ENCODE measurements around the gene OR10J4.
A peak's percentile ranks its signal among the peaks of the same experiment; 100 is the strongest.

Gene OR10J4

DNA sequence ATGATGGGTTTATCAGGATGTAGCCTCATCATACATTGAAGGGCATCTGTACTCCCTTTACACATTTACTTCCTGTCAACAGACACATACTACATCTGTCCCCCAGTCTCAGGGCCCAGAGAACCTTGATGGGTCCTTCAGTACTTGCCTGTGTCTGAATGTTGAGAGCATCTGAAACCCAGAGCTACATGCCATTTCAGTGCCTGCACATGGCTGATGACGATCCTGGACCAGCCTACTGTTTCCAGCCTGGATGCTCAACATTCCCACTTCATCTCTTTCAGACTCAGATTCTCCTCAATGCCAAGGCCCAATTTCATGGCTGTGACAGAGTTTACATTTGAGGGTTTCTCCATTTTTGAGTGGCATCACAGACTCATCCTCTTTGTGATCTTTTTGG lies at the start of gene OR10J4:
Gene OR10J4, plus strand, starts transcription at position 301 of the 400 bp plus-strand sequence.
- Histone ChIP-seq H3K4me1 (ENCODE audit: low read length) (peaks cover 35% of the 10 kb centered on the region), H3K27ac (ENCODE audit: low read length) (no peak within 1 kb of the TSS), H3K79me2 (ENCODE audit: low read length) (no peaks in the 10 kb centered on the region), H3K9me3 (ENCODE audit: insufficient read depth, low read length) (no peaks in the 10 kb centered on the region), H3K36me3 (replicated peaks; ENCODE audit: low read depth, low read length) (no peaks in the 10 kb centered on the region), H3K9ac (ENCODE audit: low read length) (no peak within 1 kb of the TSS), H3K4me2 (ENCODE audit: low read length) (no peak within 1 kb of the TSS), H3K4me3 (ENCODE audit: low read length) (no peak within 1 kb of the TSS), H3K27me3 (ENCODE audit: low read depth, low read length) (no peaks in the 10 kb centered on the region), H4K20me1 (ENCODE audit: insufficient read depth, low read length) (no peaks in the 10 kb centered on the region), H2AFZ (ENCODE audit: low read depth, low read length) (no peak within 1 kb of the TSS)
- no peak for TF ChIP-seq EZH2phosphoT487 (IDR thresholded peaks at IDR 0.05; ENCODE audit: low read depth)
- TF ChIP-seq, protein P1, sequence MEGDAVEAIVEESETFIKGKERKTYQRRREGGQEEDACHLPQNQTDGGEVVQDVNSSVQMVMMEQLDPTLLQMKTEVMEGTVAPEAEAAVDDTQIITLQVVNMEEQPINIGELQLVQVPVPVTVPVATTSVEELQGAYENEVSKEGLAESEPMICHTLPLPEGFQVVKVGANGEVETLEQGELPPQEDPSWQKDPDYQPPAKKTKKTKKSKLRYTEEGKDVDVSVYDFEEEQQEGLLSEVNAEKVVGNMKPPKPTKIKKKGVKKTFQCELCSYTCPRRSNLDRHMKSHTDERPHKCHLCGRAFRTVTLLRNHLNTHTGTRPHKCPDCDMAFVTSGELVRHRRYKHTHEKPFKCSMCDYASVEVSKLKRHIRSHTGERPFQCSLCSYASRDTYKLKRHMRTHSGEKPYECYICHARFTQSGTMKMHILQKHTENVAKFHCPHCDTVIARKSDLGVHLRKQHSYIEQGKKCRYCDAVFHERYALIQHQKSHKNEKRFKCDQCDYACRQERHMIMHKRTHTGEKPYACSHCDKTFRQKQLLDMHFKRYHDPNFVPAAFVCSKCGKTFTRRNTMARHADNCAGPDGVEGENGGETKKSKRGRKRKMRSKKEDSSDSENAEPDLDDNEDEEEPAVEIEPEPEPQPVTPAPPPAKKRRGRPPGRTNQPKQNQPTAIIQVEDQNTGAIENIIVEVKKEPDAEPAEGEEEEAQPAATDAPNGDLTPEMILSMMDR (IDR thresholded peaks at IDR 0.05; ENCODE audit: low read depth, low read length) = no peak

GRCh38 chr1:159406821-159407220 lies 25.2 kb upstream of the OR10J4 start:
- Histone ChIP-seq H3K4me2 (ENCODE audit: low read length) (no peak overlapping the region), H3K27ac (ENCODE audit: low read length) (no peak overlapping the region), H3K4me3 (ENCODE audit: low read length) (no peak overlapping the region), H3K9me3 (ENCODE audit: insufficient read depth, low read length) (no peaks in the 10 kb centered on the region), H3K36me3 (replicated peaks; ENCODE audit: low read depth, low read length) (no peaks in the 10 kb centered on the region), H3K4me1 (ENCODE audit: low read length) (no peaks in the 10 kb centered on the region), H3K9ac (ENCODE audit: low read length) (no peak overlapping the region), H4K20me1 (ENCODE audit: insufficient read depth, low read length) (no peaks in the 10 kb centered on the region), H2AFZ (ENCODE audit: low read depth, low read length) (no peak overlapping the region), H3K27me3 (ENCODE audit: low read depth, low read length) (no peaks in the 10 kb centered on the region), H3K79me2 (ENCODE audit: low read length) (no peaks in the 10 kb centered on the region)
- TF ChIP-seq, protein P1 (IDR thresholded peaks at IDR 0.05; ENCODE audit: low read depth, low read length) = no peak
- TF ChIP-seq EZH2phosphoT487 (IDR thresholded peaks at IDR 0.05; ENCODE audit: low read depth) = no peak

DNA sequence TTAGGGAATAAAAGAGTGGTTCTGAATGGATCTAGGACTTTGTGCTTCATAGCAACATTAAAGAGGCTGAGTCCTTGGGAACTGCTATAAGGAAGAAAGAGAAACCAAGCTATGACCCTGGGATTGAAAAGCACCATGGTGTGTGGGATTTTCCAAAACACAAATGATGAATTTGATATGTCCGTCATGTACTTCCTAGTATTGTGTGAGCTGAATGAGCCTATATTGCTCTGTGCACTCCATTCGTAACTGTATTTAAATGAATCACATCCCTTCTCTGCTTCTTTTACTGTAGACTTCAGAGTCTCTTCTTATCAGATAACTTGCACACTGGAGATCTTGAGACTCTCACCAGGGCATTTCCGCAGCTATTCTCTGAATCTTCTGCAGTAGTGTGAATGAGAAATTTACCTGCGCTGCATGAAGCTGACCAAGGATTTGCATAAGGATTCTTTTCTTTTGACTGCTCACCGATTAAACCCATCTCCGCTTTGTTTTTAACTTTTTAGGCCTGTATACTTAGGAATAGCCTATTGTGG lies 23.1 kb upstream of the OR10J4 start:
- H3K9me3 ChIP-seq (ENCODE audit: insufficient read depth, low read length) = no peaks in the 10 kb centered on the region
- no peaks in the 10 kb centered on the region for H3K79me2 ChIP-seq (ENCODE audit: low read length)
- no peaks in the 10 kb centered on the region for H4K20me1 ChIP-seq (ENCODE audit: insufficient read depth, low read length)
- TF ChIP-seq, protein P1 (IDR thresholded peaks at IDR 0.05; ENCODE audit: low read depth, low read length) = no peak
- no peak for TF ChIP-seq EZH2phosphoT487 (IDR thresholded peaks at IDR 0.05; ENCODE audit: low read depth)
- no peak overlapping the region for H3K27ac ChIP-seq (ENCODE audit: low read length)
- H3K4me2 ChIP-seq (ENCODE audit: low read length) = no peak overlapping the region
- no peaks in the 10 kb centered on the region for H3K27me3 ChIP-seq (ENCODE audit: low read depth, low read length)
- H3K9ac ChIP-seq (ENCODE audit: low read length) = no peak overlapping the region
- no peak overlapping the region for H3K4me3 ChIP-seq (ENCODE audit: low read length)
- no peaks in the 10 kb centered on the region for H3K4me1 ChIP-seq (ENCODE audit: low read length)
- no peaks in the 10 kb centered on the region for H3K36me3 ChIP-seq (replicated peaks; ENCODE audit: low read depth, low read length)
- H2AFZ ChIP-seq (ENCODE audit: low read depth, low read length) = no peak overlapping the region

- no peak overlapping the region for H2AFZ ChIP-seq (ENCODE audit: low read depth, low read length)
- no peak overlapping the region for H3K4me3 ChIP-seq (ENCODE audit: low read length)
- peaks cover 8% of the 10 kb centered on the region for H3K36me3 ChIP-seq (replicated peaks; ENCODE audit: low read depth, low read length)
- peaks cover 12% of the 10 kb centered on the region; the same call in 1 of the 2 replicates for H3K9me3 ChIP-seq (ENCODE audit: insufficient read depth, low read length)
- H3K27ac ChIP-seq (ENCODE audit: low read length) = no peak overlapping the region
- H3K4me2 ChIP-seq (ENCODE audit: low read length) = no peak overlapping the region
- H3K4me1 ChIP-seq (ENCODE audit: low read length) = no peaks in the 10 kb centered on the region
- no peaks in the 10 kb centered on the region for H3K79me2 ChIP-seq (ENCODE audit: low read length)
- H4K20me1 ChIP-seq (ENCODE audit: insufficient read depth, low read length) = no peaks in the 10 kb centered on the region
- no peaks in the 10 kb centered on the region for H3K27me3 ChIP-seq (ENCODE audit: low read depth, low read length)
- TF ChIP-seq EZH2phosphoT487 (IDR thresholded peaks at IDR 0.05; ENCODE audit: low read depth) = no peak
- TF ChIP-seq, protein P1 (IDR thresholded peaks at IDR 0.05; ENCODE audit: low read depth, low read length) = peak; percentile 43
- no peak overlapping the region for H3K9ac ChIP-seq (ENCODE audit: low read length)
These were observed 10.2 kb upstream of the OR10J4 start for GRCh38 chr1:159421821-159422220.
